HUES48 (cell line): Measurements from ENCODE around the gene SRSF9.

ENCODE experiments used
- H3K27ac ChIP-seq: one replicate; pipeline ENCODE4 v1.7.0; 2013; ENCODE audit warnings: low read depth, low read length, inconsistent platforms
- H3K27me3 ChIP-seq: 2 replicates; pipeline ENCODE4 v1.6.1; 2013; ENCODE audit warnings: mild to moderate bottlenecking, low read length; ENCODE audit not compliant: control insufficient read depth, insufficient read depth
- H3K36me3 ChIP-seq: 2 replicates; pipeline ENCODE4 v1.6.1; 2013; ENCODE audit warnings: low read length; ENCODE audit not compliant: control insufficient read depth, insufficient read depth
- H3K4me1 ChIP-seq: 2 replicates; pipeline ENCODE4 v1.6.1; 2013; ENCODE audit warnings: mild to moderate bottlenecking, low read length; ENCODE audit not compliant: control insufficient read depth, insufficient read depth
- H3K4me3 ChIP-seq: 2 replicates; pipeline ENCODE4 v1.5.1; 2013; ENCODE audit warnings: mild to moderate bottlenecking, low read depth, low read length
- H3K9ac ChIP-seq: 2 replicates; pipeline ENCODE4 v1.6.1; 2013; ENCODE audit warnings: mild to moderate bottlenecking, low read depth, low read length, moderate library complexity
- H3K9me3 ChIP-seq: 2 replicates; pipeline ENCODE4 v1.6.1; 2013; ENCODE audit warnings: low read length; ENCODE audit not compliant: control insufficient read depth, insufficient read depth

The SRSF9 gene

DNA sequence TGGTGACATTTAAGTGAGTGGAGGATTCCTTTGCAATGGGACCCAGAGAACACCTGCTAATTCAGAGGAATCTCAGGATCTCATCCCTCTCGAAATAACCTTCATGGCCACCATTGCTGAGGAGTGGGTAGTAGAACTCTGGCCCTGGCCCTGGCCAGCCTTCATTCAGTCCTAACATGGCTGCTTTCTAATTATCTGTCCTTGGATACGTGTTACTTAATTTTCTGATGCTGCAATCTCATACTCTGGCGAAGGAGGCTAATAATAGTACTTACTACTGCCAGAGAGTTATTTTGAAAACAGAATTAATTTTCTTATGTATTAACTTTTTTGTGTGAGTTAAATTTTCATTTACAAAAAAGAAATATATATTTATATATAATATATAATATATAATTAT is 43.8 kb downstream of the SRSF9 start:
- Histone ChIP-seq H3K27ac (no peak overlapping the region), H3K4me3 (no peak overlapping the region), H3K4me1 (no peaks in the 10 kb centered on the region), H3K9me3 (no peaks in the 10 kb centered on the region), H3K9ac (no peak overlapping the region), H3K36me3 (no peaks in the 10 kb centered on the region), H3K27me3 (no peaks in the 10 kb centered on the region)

DNA sequence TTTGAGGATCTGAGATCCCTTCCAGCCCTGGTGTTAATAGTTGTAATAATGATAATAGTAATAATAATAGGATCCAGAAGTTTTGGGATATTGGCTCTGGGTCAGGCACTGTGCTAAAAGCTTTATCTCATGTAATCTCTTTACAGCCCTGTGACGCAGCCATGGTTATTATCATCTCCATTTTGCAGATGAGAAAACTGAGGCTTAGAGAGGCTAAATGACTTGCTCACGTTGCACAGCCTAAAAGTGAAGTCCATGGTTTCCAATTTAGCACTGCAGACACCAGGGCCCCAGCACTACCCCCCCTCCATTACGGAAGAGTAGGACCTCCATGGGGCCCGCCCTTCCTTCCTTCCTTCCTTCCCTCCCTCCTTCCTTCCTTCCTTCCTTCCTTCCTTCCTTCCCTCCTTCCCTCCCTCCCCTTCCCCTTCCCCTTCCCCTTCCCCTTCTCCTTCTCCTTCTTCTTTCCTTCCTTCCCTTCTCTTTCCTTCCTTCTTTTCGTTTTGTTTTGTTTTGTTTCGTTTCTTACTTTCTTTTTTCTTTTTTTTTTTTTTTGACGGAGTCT is 46.6 kb downstream of the SRSF9 start:
- Histone ChIP-seq H3K9ac (no peak overlapping the region), H3K27me3 (no peaks in the 10 kb centered on the region), H3K36me3 (no peaks in the 10 kb centered on the region), H3K9me3 (no peaks in the 10 kb centered on the region), H3K4me1 (no peaks in the 10 kb centered on the region), H3K4me3 (no peak overlapping the region), H3K27ac (no peak overlapping the region)

DNA sequence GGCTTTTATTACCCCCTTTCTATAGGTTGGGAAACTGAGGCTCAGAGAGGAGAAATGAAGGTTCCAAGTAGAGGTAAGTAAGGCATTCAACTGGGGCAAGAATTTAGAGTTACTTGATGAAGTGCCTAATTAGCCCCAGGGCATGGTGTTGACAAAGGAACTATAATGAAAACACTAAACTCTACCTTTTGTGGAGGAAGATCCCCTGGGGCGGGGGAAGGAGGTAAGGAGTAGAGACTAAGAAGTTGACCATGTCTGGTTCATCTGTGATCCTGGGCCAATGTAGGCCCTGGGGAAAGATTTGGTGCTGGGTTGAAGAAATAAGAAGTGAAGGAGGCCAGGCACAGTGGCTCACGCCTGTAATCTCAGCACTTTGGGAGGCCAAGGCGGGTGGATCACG is 47.8 kb downstream of the SRSF9 start:
- Histone ChIP-seq H3K4me1 (no peaks in the 10 kb centered on the region), H3K9ac (no peak overlapping the region), H3K27ac (no peak overlapping the region), H3K9me3 (no peaks in the 10 kb centered on the region), H3K36me3 (no peaks in the 10 kb centered on the region), H3K27me3 (no peaks in the 10 kb centered on the region), H3K4me3 (no peak overlapping the region)

DNA sequence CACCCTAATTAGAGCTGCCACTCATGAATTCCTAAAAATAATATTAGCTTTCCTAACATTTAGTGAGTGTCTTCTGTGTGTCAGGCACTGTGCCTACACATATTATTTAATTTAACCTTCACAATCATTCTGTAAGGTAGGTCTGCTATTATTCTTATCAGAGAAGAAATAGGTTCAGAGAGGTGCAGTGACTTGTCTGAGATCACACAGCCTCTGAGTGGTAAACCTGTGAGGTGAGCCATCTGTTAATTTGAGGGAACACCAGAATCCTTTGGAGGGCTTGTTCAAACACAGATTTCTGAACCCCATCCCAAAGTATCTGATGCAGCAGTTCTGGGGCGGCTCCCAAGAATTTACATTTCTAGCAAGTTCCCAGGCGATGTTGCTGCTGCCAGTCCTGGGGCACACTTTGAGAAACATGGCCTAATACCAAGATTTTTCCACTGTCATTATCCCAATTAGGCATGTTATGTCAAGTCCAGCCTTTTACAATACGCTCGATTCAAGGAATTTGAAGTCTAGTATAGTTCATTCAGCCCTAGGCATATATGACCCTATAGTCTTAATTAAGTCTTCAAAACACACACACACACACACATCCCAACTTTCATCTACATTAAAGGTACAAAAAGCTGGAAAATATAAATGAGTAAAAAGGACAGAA is 51.5 kb downstream of the SRSF9 start:
- H3K9ac ChIP-seq = no peak overlapping the region
- H3K36me3 ChIP-seq = no peaks in the 10 kb centered on the region
- H3K4me3 ChIP-seq = no peak overlapping the region
- H3K9me3 ChIP-seq = no peaks in the 10 kb centered on the region
- H3K27me3 ChIP-seq = no peaks in the 10 kb centered on the region
- H3K27ac ChIP-seq = no peak overlapping the region
- peaks cover 12% of the 10 kb centered on the region for H3K4me1 ChIP-seq

DNA sequence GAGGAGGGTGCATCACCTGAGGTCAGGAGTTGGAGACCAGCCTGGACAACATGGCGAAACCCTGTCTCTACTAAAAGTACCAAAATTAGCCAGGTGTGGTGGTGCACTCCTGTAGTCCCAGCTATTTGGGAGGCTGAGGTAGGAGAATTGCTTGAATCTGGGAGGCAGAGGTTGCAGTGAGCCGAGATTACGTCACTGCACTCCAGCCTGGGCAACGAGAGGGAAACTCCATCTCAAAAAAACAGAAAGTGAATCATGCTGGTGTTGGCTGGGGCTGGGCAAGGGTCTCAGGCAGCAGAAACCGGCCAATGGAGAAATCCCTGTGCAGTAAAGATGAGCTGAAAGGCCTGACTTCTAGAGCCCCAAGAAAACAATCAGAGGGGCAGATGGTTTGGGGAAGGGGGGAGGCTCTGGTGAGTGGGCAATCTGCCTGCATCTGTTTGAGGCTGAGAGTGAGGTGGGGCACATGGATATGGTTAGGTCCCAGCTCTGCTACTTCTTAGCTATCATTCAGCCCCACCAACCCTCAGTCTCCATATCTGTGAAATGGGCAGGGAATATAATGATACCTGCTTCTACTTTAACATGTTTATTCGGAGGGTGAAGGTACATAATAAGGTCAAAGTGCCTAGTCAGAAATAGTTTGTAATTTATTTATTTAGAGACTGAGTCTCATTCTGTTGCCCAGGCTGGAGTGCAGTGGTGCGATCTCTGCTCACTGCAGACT is 52.9 kb downstream of the SRSF9 start:
- H3K27me3 ChIP-seq = no peaks in the 10 kb centered on the region
- H3K9me3 ChIP-seq = no peaks in the 10 kb centered on the region
- no peak overlapping the region for H3K4me3 ChIP-seq
- peaks cover 15% of the 10 kb centered on the region for H3K4me1 ChIP-seq
- H3K9ac ChIP-seq = no peak overlapping the region
- H3K36me3 ChIP-seq = no peaks in the 10 kb centered on the region
- no peak overlapping the region for H3K27ac ChIP-seq

DNA sequence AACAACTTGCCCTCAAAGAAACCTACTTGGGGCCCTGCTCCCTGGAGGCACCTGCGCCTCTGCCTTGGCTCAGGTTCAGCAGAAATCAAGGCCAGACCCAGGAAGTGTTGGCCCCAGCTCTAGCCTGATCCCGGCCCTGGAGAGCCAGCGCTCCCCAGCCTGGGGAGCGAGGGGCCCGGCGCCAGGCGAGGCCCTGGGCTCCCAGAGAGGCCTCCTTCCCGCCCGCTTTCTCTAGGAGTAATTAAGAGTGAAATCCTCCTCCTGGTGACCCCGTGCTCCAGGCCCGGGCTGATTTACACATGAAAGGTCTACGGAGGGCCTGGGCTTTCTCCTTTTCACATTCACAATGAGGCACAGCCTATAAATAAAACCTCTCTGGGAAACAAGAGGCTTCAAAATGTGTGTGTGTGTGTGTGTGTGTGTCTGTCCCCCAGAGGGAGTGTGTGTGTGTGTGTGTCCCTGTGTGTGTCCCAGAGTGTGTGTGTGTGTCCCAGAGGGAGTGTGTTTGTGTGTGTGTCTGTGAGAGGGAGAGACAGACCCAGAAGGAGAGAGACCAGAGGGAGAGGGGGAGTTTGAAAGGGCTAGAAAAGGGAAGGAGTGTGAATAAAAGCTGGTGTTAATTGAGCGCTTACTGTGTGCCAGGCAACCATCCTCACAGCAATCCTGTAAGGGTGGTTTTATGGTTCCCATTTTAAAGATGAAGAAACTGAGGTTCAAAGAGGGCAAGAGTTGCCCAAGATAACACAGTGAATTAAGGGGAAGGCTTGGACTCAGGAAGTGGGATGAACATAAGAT is 55.5 kb downstream of the SRSF9 start:
- H3K4me3 ChIP-seq = peak overlapping the region; percentile 18; the same call in 1 of the 2 replicates
- peak overlapping the region; percentile 98 for H3K27ac ChIP-seq
- peak overlapping the region; percentile 29 for H3K9ac ChIP-seq
- no peaks in the 10 kb centered on the region for H3K9me3 ChIP-seq
- H3K4me1 ChIP-seq = peaks cover 15% of the 10 kb centered on the region
- no peaks in the 10 kb centered on the region for H3K36me3 ChIP-seq
- H3K27me3 ChIP-seq = no peaks in the 10 kb centered on the region

DNA sequence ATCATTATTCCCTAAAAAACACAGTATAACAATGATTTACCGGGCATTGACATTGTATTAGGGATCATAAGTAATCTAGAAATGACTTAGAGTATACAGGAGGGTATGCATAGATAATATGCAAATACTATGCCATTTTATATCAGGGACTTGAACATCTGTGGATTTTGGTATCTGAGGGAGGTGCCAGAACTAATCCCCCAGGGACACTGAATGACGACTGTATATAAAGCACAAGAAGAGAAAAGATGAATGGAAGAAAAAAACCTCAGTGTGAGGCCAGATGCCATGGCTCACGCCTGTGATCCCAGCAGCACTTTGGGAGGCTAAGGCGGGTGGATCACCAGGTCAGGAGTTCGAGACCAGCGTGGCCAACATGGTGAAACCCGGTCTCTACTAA is 57.1 kb downstream of the SRSF9 start:
- H3K9ac ChIP-seq = no peak overlapping the region
- H3K4me1 ChIP-seq = peaks cover 15% of the 10 kb centered on the region
- no peak overlapping the region for H3K27ac ChIP-seq
- no peaks in the 10 kb centered on the region for H3K27me3 ChIP-seq
- no peak overlapping the region for H3K4me3 ChIP-seq
- H3K36me3 ChIP-seq = no peaks in the 10 kb centered on the region
- H3K9me3 ChIP-seq = no peaks in the 10 kb centered on the region
